ENCODE measurements around the gene TNPO3. TPM values are rescaled to one million over a fixed set of nuclear protein-coding genes. Genes with fewer than 3 reads are reported as not detected.

Gene TNPO3
- polyA plus RNA-seq, 1 experiment, result 49.5 TPM

- POLR2A ChIA-PET, result no interaction called here
- CTCF ChIA-PET, result no interaction called here
- Histone ChIP-seq H3K9me3 (ENCODE audit: control insufficient read depth, insufficient read depth, low read length) (peaks cover 5% of the 10 kb centered on the region; the same call in 1 of the 2 replicates), H3K4me3 (ENCODE audit: low read depth, low read length) (no peak overlapping the region), H3K27me3 (ENCODE audit: control insufficient read depth, insufficient read depth, low read length) (peaks cover 31% of the 10 kb centered on the region), H3K27ac (ENCODE audit: low read depth, low read length) (no peak overlapping the region)
- DNase-seq (ENCODE audit: low read depth, low spot score), result no peak
- no peak for TF ChIP-seq CTCF (IDR thresholded peaks at IDR 0.05; ENCODE audit: low read depth, low read length)
Measured at GRCh38 chr7:128931190-128931798, 123.6 kb downstream of the TNPO3 start.

GRCh38 chr7:128928882-128929788, 125.8 kb downstream of the TNPO3 start:
- Histone ChIP-seq H3K9me3 (ENCODE audit: control insufficient read depth, insufficient read depth, low read length) (peaks cover 5% of the 10 kb centered on the region; the same call in 1 of the 2 replicates), H3K27me3 (ENCODE audit: control insufficient read depth, insufficient read depth, low read length) (peaks cover 20% of the 10 kb centered on the region)
- CTCF ChIA-PET, result no interaction called here

GRCh38 chr7:128928159-128928813, 126.6 kb downstream of the TNPO3 start:
- POLR2A ChIA-PET, result no interaction called here
- Histone ChIP-seq H3K9me3 (ENCODE audit: control insufficient read depth, insufficient read depth, low read length) (peaks cover 5% of the 10 kb centered on the region; the same call in 1 of the 2 replicates), H3K27ac (ENCODE audit: low read depth, low read length) (no peak overlapping the region), H3K27me3 (ENCODE audit: control insufficient read depth, insufficient read depth, low read length) (peaks cover 22% of the 10 kb centered on the region), H3K4me3 (ENCODE audit: low read depth, low read length) (no peak overlapping the region)
- DNase-seq (ENCODE audit: low read depth, low spot score), result no peak
- no peak for TF ChIP-seq CTCF (IDR thresholded peaks at IDR 0.05; ENCODE audit: low read depth, low read length)
- CTCF ChIA-PET, result no interaction called here

More at GRCh38 chr7:128928882-128929788, 125.8 kb downstream of the TNPO3 start:
- no peak for TF ChIP-seq CTCF (IDR thresholded peaks at IDR 0.05; ENCODE audit: low read depth, low read length)
- DNase-seq (ENCODE audit: low read depth, low spot score), result no peak
- POLR2A ChIA-PET, result no interaction called here
- Histone ChIP-seq H3K4me3 (ENCODE audit: low read depth, low read length) (no peak overlapping the region), H3K27ac (ENCODE audit: low read depth, low read length) (no peak overlapping the region)

- ChIA-PET POLR2A (no interaction called here), CTCF (interaction anchor here (0.9 kb wide), 2 partner anchors 41 to 167 kb away, joined by 4 read pairs; no protein-coding TSS in a partner anchor)
- peaks cover 5% of the 10 kb centered on the region; the same call in 1 of the 2 replicates for H3K9me3 ChIP-seq (ENCODE audit: control insufficient read depth, insufficient read depth, low read length)
- H3K4me3 ChIP-seq (ENCODE audit: low read depth, low read length), result no peak overlapping the region
- H3K27ac ChIP-seq (ENCODE audit: low read depth, low read length), result no peak overlapping the region
- H3K27me3 ChIP-seq (ENCODE audit: control insufficient read depth, insufficient read depth, low read length), result peaks cover 43% of the 10 kb centered on the region
- no peak for DNase-seq (ENCODE audit: low read depth, low spot score)
- TF ChIP-seq CTCF (IDR thresholded peaks at IDR 0.05; ENCODE audit: low read depth, low read length), result no peak
Measured at GRCh38 chr7:128924707-128925588, 130.0 kb downstream of the TNPO3 start.
